ENCODE measurements around the gene SETDB2. TPM values are rescaled to one million over a fixed set of nuclear protein-coding genes. Genes with fewer than 3 reads are reported as not detected.

The SETDB2 gene
- polyA plus RNA-seq, 6 donors from 2014 or later = 8.6 to 35.7 (median 26.7) TPM

DNA sequence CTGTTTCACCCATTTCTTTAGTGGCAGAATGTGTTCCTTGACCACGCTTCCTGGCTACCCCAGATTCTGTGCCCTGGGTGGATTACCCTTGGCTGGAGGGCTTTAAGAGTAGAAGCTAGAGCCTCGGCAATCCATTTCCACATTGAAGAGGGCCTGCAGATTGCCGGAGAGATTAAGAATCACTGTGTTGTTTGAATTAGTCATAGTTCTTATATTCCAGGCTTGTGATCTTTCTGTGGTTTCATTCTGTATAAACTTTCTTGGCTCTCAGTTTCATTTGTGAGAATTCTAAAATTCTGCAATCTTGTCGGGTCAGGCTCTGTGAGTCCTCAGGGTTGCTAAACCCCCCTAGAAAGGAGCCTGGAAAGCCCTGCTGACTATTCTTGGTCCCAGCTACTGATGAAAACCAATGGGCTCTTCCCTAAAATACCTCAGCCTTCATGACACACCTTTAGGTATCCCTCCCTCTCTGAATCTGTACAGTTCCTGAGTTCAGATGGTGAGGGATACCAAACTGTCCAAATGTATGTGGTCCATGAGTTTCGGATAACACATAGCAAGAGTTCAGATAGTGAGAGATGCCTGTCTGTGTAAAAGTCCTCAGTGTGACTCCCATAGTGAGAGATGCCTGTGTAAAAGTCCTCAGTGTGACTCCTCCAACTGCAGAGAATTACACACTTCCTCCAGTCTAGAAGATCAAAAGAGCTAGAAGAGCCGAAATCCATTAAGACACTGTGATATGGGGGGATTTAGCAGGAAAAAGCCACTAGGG lies 56.0 kb downstream of the SETDB2 start:
- H3K27ac Mint-ChIP-seq = peak overlapping the region in 5 of 6 donors; percentile 61 to 87 (median 76)
- peaks cover 38 to 56% (median 49%) of the 10 kb centered on the region in 3 donors for H3K4me1 Mint-ChIP-seq
- peaks cover 0 to 1% (median 0%) of the 10 kb centered on the region in 7 donors for H3K9me3 Mint-ChIP-seq
- ATAC-seq (ENCODE audit: low read depth in 2 of 2) (no peak), DNase-seq (no peak)
- H3K4me3 Mint-ChIP-seq = peak overlapping the region in 2 of 8 donors; percentile 7 to 43
- no peaks in the 10 kb centered on the region for H3K27me3 Mint-ChIP-seq
- peaks cover 0 to 18% of the 10 kb centered on the region in 2 donors for H3K36me3 Mint-ChIP-seq

DNA sequence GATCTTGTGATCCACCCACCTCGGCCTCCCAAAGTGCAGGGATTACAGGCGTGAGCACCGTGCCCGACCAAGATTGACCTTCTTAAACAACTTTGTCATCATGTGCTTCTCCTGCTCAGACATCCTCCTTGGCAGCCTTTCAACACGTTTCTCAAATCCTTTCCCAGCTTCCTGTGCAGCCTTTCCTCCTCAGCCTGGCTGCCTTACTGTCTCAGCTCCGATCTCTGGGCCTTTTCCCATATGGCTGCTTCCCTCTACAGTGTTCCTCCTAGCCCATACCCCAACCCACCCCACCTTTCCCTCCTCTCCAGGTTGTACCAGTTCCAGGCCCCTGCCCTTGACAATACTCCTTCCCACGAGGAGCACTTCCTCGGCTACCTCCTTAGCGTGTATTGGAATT lies 58.9 kb downstream of the SETDB2 start:
- no peak for DNase-seq
- H3K9me3 Mint-ChIP-seq = peaks cover 0 to 1% (median 0%) of the 10 kb centered on the region in 7 donors
- H3K4me3 Mint-ChIP-seq = peak overlapping the region in 2 of 8 donors; percentile 16 to 20
- peaks cover 28 to 49% (median 28%) of the 10 kb centered on the region in 3 donors for H3K4me1 Mint-ChIP-seq
- ATAC-seq (ENCODE audit: low read depth in 2 of 2) = no peak
- H3K27ac Mint-ChIP-seq = peak overlapping the region in 3 of 6 donors; percentile 47 to 91 (median 56)
- H3K36me3 Mint-ChIP-seq = peaks cover 5 to 25% of the 10 kb centered on the region in 2 donors
- no peaks in the 10 kb centered on the region for H3K27me3 Mint-ChIP-seq

DNA sequence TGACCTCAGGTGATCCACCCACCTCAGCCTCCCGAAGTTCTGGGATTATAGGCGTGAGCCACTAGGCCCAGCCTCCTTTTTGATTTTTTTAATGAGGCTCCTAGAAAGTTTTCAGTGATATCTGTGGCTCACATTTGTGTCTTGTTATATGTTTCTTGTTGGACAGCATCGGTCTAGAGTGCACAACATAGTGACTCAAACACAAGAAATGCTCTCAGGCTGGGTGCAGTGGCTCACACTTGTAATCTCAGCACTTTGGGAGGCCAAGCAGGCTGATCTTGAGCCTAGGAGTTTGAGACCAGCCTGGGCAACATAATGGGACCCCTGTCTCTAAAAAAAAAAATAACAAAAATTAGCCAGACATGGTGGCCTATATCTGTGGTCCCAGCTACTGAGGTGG lies 59.9 kb downstream of the SETDB2 start:
- peaks cover 0 to 1% (median 0%) of the 10 kb centered on the region in 7 donors for H3K9me3 Mint-ChIP-seq

GRCh38 chr13:49512578-49512977 lies 68.5 kb downstream of the SETDB2 start:
- DNase-seq (no peak), ATAC-seq (ENCODE audit: low read depth in 2 of 2) (no peak)
- no peak overlapping the region for H3K4me3 Mint-ChIP-seq
- peaks cover 0 to 3% (median 0%) of the 10 kb centered on the region in 7 donors for H3K9me3 Mint-ChIP-seq
- H3K27me3 Mint-ChIP-seq = no peaks in the 10 kb centered on the region
- peaks cover 10 to 31% of the 10 kb centered on the region in 2 donors for H3K36me3 Mint-ChIP-seq
- peak overlapping the region in 1 of 6 donors; percentile 18 for H3K27ac Mint-ChIP-seq
- peaks cover 0 to 18% (median 5%) of the 10 kb centered on the region in 3 donors for H3K4me1 Mint-ChIP-seq

More for the DNA sequence above, 59.9 kb downstream of the SETDB2 start:
- Mint-ChIP-seq H3K27me3 (no peaks in the 10 kb centered on the region), H3K36me3 (peaks cover 10 to 25% of the 10 kb centered on the region in 2 donors), H3K4me3 (no peak overlapping the region), H3K27ac (peak overlapping the region in 1 of 6 donors; percentile 15), H3K4me1 (peaks cover 20 to 41% (median 21%) of the 10 kb centered on the region in 3 donors)
- ATAC-seq (ENCODE audit: low read depth in 2 of 2) = no peak
- no peak for DNase-seq

GRCh38 chr13:49516467-49516866 lies 72.4 kb downstream of the SETDB2 start:
- ATAC-seq (ENCODE audit: low read depth in 2 of 2) = no peak
- H3K27ac Mint-ChIP-seq = peak overlapping the region in 2 of 6 donors; percentile 24 to 86
- H3K4me1 Mint-ChIP-seq = peaks cover 0 to 12% (median 0%) of the 10 kb centered on the region in 3 donors
- DNase-seq = no peak
- H3K27me3 Mint-ChIP-seq = no peaks in the 10 kb centered on the region
- H3K36me3 Mint-ChIP-seq = peaks cover 9 to 33% of the 10 kb centered on the region in 2 donors
- H3K9me3 Mint-ChIP-seq = no peaks in the 10 kb centered on the region
- no peak overlapping the region for H3K4me3 Mint-ChIP-seq

- DNase-seq (no peak), ATAC-seq (ENCODE audit: low read depth in 2 of 2) (no peak)
- H3K27ac Mint-ChIP-seq = peak overlapping the region in 1 of 6 donors; percentile 19
- no peaks in the 10 kb centered on the region for H3K27me3 Mint-ChIP-seq
- no peaks in the 10 kb centered on the region for H3K9me3 Mint-ChIP-seq
- no peak overlapping the region for H3K4me3 Mint-ChIP-seq
- H3K4me1 Mint-ChIP-seq = peaks cover 0 to 12% (median 4%) of the 10 kb centered on the region in 3 donors
- peaks cover 9 to 33% of the 10 kb centered on the region in 2 donors for H3K36me3 Mint-ChIP-seq
Observed at GRCh38 chr13:49517461-49517860, 73.4 kb downstream of the SETDB2 start.

DNA sequence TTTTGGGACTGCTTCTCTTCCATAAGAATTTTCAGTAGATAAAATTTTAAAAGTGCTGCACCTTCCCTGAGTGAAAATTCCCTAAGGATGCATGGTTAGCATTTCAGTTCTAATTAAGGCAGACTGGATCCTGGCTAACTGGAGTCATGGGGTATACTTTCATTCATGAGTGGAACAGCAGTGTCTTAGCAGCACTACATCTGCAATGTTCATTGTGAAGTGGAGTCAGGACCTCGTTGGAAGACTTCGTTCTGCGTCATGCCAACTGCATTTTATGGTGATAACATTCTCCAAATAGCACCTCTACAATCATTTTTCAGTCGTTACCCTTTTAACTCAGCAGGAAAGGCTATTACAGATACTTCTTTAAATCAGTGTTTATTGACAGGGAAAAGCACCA lies 77.2 kb downstream of the SETDB2 start:
- peak overlapping the region in 2 of 6 donors; percentile 9 to 76 for H3K27ac Mint-ChIP-seq

GRCh38 chr13:49524740-49525501 lies 80.8 kb downstream of the SETDB2 start:
- no peak for ATAC-seq (ENCODE audit: low read depth in 2 of 2)
- no peak for DNase-seq

More for the DNA sequence above, 77.2 kb downstream of the SETDB2 start:
- H3K27me3 Mint-ChIP-seq = no peaks in the 10 kb centered on the region
- no peak for DNase-seq
- peaks cover 9 to 12% of the 10 kb centered on the region in 2 donors for H3K36me3 Mint-ChIP-seq
- H3K4me1 Mint-ChIP-seq = peaks cover 0 to 6% (median 6%) of the 10 kb centered on the region in 3 donors
- no peaks in the 10 kb centered on the region for H3K9me3 Mint-ChIP-seq
- no peak for ATAC-seq (ENCODE audit: low read depth in 2 of 2)
- H3K4me3 Mint-ChIP-seq = no peak overlapping the region

GRCh38 chr13:49527123-49527522 lies 83.0 kb downstream of the SETDB2 start:
- Mint-ChIP-seq H3K4me3 (no peak overlapping the region), H3K27ac (peak overlapping the region in 4 of 6 donors; percentile 32 to 69 (median 41)), H3K9me3 (no peaks in the 10 kb centered on the region), H3K27me3 (no peaks in the 10 kb centered on the region), H3K36me3 (peaks cover 0 to 10% of the 10 kb centered on the region in 2 donors), H3K4me1 (peaks cover 13 to 37% (median 22%) of the 10 kb centered on the region in 3 donors)
- DNase-seq = no peak
- ATAC-seq (ENCODE audit: low read depth in 2 of 2) = no peak

More at GRCh38 chr13:49524740-49525501, 80.8 kb downstream of the SETDB2 start:
- Mint-ChIP-seq H3K4me1 (peaks cover 1 to 22% (median 5%) of the 10 kb centered on the region in 3 donors), H3K27me3 (no peaks in the 10 kb centered on the region), H3K36me3 (peaks cover under 1 to 4% of the 10 kb centered on the region in 2 donors), H3K4me3 (no peak overlapping the region), H3K9me3 (no peaks in the 10 kb centered on the region), H3K27ac (peak overlapping the region in 1 of 6 donors; percentile 87)

DNA sequence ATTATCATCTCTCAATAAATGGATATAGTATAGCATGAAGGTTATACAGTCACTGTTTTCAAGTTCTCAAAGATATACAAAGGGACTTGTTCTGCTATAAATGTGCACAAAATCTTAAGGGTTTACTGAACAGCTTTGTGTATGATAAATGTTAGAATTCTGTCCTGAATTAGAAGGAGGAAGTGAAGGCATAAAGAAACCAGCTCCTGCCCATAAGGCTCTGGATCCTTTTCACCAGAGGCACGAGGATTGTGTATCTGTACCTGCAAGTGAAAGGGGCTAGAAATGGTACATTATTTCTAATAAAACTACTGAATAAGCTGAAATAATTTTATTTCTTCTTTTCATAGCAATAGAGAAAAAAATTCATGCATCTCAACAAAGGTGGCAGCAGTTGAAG lies 84.1 kb downstream of the SETDB2 start:
- peaks cover 23 to 42% (median 29%) of the 10 kb centered on the region in 3 donors for H3K4me1 Mint-ChIP-seq
- H3K9me3 Mint-ChIP-seq = no peaks in the 10 kb centered on the region
- DNase-seq = no peak
- no peak overlapping the region for H3K4me3 Mint-ChIP-seq
- no peak for ATAC-seq (ENCODE audit: low read depth in 2 of 2)
- no peaks in the 10 kb centered on the region for H3K27me3 Mint-ChIP-seq
- H3K27ac Mint-ChIP-seq = peak overlapping the region in 4 of 6 donors; percentile 66 to 89 (median 76)
- peaks cover 0 to 10% of the 10 kb centered on the region in 2 donors for H3K36me3 Mint-ChIP-seq

- Mint-ChIP-seq H3K9me3 (no peaks in the 10 kb centered on the region), H3K4me3 (peak overlapping the region in 7 of 8 donors; percentile 0 to 88 (median 50)), H3K36me3 (peaks cover 0 to 10% of the 10 kb centered on the region in 2 donors), H3K4me1 (peaks cover 42 to 58% (median 42%) of the 10 kb centered on the region in 3 donors), H3K27me3 (no peaks in the 10 kb centered on the region), H3K27ac (peak overlapping the region; percentile 75 to 95 (median 92))
- DNase-seq = peak; percentile 57
- ATAC-seq (ENCODE audit: low read depth in 2 of 2) = peak; percentile 88 to 92
Observed at GRCh38 chr13:49530457-49530856, 86.4 kb downstream of the SETDB2 start.

DNA sequence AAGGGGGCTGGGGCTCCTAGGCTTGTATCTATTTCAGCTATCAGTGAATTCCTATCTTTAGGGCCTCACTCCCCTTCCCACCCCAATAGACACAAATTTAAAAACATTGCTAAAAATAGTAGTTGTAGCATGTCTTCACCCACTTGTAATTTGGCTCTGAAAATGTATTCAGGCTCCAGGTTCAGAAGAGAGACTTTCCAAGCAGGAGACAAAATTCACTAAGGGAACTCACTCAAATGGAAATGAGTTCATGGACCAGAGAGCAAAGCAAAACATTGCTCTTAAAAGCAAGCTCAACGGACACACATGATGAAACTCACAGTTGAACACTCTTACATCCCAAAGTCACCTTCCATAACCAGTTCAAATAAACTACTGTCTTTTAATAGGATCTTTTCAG lies 88.5 kb downstream of the SETDB2 start:
- H3K36me3 Mint-ChIP-seq = peaks cover 0 to 8% of the 10 kb centered on the region in 2 donors
- DNase-seq = no peak
- H3K4me3 Mint-ChIP-seq = peak overlapping the region in 7 of 8 donors; percentile 23 to 77 (median 46)
- no peaks in the 10 kb centered on the region for H3K27me3 Mint-ChIP-seq
- H3K9me3 Mint-ChIP-seq = no peaks in the 10 kb centered on the region
- peaks cover 48 to 59% (median 49%) of the 10 kb centered on the region in 3 donors for H3K4me1 Mint-ChIP-seq
- no peak for ATAC-seq (ENCODE audit: low read depth in 2 of 2)
- H3K27ac Mint-ChIP-seq = peak overlapping the region; percentile 16 to 70 (median 60)

- ATAC-seq (ENCODE audit: low read depth in 2 of 2) = no peak
- no peak for DNase-seq
- Mint-ChIP-seq H3K9me3 (no peaks in the 10 kb centered on the region), H3K27ac (peak overlapping the region; percentile 11 to 70 (median 60)), H3K36me3 (peaks cover 0 to 8% of the 10 kb centered on the region in 2 donors), H3K4me1 (peaks cover 48 to 58% (median 49%) of the 10 kb centered on the region in 3 donors), H3K4me3 (peak overlapping the region in 7 of 8 donors; percentile 23 to 77 (median 46)), H3K27me3 (no peaks in the 10 kb centered on the region)
Observed at GRCh38 chr13:49533011-49533410, 88.9 kb downstream of the SETDB2 start.
